ENCODE measurements around the gene KIF16B. TPM values are rescaled to one million over a fixed set of nuclear protein-coding genes. Genes with fewer than 3 reads are reported as not detected.

The KIF16B gene
- total RNA-seq, 1 donor, result 13.4 TPM

DNA sequence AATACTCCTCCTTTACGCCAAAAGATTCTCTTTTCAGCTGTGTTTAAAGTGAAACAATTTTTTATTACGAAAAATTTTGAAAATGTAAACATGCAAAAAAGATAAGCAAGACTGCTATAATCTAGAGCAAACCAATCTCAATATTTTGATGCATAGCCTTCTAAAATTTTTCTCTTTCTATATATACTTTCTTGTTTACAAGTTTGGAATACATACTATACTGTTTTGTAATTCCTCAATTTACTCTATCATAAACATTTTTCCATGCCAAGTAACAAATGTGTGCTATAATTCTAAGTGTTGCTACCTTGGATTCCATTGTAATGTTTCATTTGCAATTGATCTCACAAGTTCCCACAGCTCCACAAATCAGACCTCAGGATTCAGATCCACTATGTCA is 43.1 kb upstream of the KIF16B start:
- no peak overlapping the region for H3K4me3 ChIP-seq (ENCODE audit: low read depth, low read length)
- DNase-seq (ENCODE audit: low read depth), result no peak
- no peak for TF ChIP-seq CTCF (IDR thresholded peaks at IDR 0.05; ENCODE audit: insufficient read depth, low read depth, low read length)

DNA sequence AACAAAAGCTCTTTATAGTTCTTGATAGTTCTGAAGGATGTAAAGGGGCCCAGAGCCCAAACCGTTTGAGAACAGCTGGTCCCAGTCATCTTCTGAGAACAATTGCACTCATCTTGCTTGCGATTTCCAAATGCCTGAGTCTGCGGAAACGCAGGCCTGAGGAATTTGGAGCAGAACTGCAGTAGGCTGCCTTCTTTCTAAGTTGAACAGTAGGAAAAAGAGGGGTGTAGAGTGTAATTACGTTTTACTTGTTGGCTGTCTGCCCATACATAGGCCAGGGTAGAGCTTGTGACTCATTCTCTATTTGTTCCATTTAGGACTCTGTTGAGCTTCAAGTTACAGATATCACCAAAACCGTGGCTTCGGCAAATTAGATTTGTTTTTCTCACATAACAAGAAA is 42.0 kb upstream of the KIF16B start:
- peak; percentile 84 for DNase-seq (ENCODE audit: low read depth)
- TF ChIP-seq CTCF (IDR thresholded peaks at IDR 0.05; ENCODE audit: insufficient read depth, low read depth, low read length), result no peak
- no peak overlapping the region for H3K4me3 ChIP-seq (ENCODE audit: low read depth, low read length)

DNA sequence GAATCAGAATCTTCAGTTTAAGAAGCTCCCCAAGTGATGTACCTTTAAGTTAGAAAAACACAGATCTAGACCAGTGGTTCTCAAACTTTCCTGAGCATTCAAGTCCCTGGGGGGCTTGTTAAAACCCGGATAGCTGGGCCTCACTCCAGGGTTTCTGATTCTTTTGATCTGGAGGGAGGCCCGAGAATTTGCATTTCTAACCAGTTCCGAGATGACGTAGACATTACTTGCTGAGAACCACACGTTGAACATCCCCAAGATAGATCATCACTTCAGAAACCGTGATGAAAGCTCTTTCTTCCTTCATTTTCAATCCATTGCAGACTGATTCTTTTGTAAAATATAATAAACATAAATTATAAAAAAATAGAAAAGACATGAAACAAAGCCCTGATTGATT is 40.7 kb upstream of the KIF16B start:
- no peak for TF ChIP-seq CTCF (IDR thresholded peaks at IDR 0.05; ENCODE audit: insufficient read depth, low read depth, low read length)

DNA sequence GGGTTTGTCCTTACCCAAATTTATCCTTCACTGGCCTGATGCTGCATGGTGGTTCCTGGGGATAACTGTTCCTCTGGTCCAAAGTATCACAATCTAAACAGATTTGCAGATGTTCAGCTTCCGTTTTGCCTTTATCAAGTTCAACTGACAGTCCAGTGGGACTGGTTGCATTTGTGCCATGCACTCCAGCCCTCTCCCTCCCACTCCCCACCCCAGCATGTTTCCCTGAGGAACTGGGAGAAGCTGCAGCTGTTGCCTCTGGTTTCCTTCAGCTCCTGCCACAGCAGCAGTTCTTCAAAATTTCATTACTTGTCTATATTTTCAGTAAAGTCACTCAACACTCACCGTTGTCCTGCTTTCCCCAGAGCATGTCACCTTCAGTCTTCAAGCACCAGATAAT is 39.5 kb upstream of the KIF16B start:
- no peak for TF ChIP-seq CTCF (IDR thresholded peaks at IDR 0.05; ENCODE audit: insufficient read depth, low read depth, low read length)
- no peak for DNase-seq (ENCODE audit: low read depth)
- H3K4me3 ChIP-seq (ENCODE audit: low read depth, low read length), result no peak overlapping the region

More for the DNA sequence above, 40.7 kb upstream of the KIF16B start:
- no peak for DNase-seq (ENCODE audit: low read depth)
- no peak overlapping the region for H3K4me3 ChIP-seq (ENCODE audit: low read depth, low read length)

DNA sequence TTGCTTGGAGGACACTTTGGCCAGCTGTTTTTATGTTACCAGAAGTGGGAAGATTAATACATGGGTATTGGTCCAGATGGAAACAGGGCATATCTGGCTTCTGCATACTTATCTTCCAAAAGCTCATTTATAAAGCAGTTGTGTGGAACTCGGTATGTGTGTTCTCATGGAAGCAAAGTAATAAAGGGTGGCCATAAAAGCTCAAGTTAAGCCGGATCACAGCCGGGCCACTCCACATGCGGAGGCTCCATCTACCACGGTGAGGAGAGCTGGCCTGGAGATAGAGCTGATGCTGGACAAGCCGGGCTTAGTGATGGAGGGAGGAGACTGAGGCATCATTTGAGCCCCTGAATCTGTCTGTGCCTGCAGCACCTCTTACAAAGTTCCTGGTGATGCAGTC is 38.6 kb upstream of the KIF16B start:
- TF ChIP-seq CTCF (IDR thresholded peaks at IDR 0.05; ENCODE audit: insufficient read depth, low read depth, low read length), result no peak
- DNase-seq (ENCODE audit: low read depth), result no peak
- no peak overlapping the region for H3K4me3 ChIP-seq (ENCODE audit: low read depth, low read length)

- DNase-seq (ENCODE audit: low read depth), result no peak
- H3K4me3 ChIP-seq (ENCODE audit: low read depth, low read length), result no peak overlapping the region
- TF ChIP-seq CTCF (IDR thresholded peaks at IDR 0.05; ENCODE audit: insufficient read depth, low read depth, low read length), result no peak
Observed at GRCh38 chr20:16609066-16609465, 35.8 kb upstream of the KIF16B start.

DNA sequence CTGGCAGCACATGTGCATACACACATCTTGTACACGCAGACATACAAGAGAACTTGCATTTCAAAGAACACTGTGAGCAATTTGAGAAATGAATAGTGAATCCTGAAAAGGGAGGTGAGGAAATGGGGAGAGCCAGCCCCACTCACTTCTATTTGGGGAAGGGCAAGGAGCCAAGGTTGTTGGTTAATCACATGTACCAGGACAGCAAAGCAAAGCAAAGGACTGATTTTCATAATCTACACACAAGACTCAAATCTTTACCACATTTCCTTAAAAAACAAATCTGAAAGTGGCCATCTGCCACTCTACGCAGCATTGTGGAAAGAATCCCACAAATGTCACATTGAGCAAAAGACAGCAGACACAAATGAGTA is 35.0 kb upstream of the KIF16B start:
- no peak overlapping the region for H3K4me3 ChIP-seq (ENCODE audit: low read depth, low read length)
- DNase-seq (ENCODE audit: low read depth), result no peak
- no peak for TF ChIP-seq CTCF (IDR thresholded peaks at IDR 0.05; ENCODE audit: insufficient read depth, low read depth, low read length)
